OCI-LY7 (cell line): ENCODE data around the gene TMPRSS4. TPM values are rescaled to one million over a fixed set of nuclear protein-coding genes. Genes with fewer than 3 reads are reported as not detected.

Source experiments
- BruUV-seq: library from RNA; stranded (reverse); fragments of 400-500 nt; replicated peaks from 2 replicates; lab custom pipeline; 2021; lab: Mats Ljungman, UMichigan
- CTCF ChIA-PET: fragments of 300-600 bp; sonication (Branson Sonifier 250); formaldehyde crosslinking; loops from one replicate; lab custom pipeline; 2022; ENCODE audit warnings: antibody characterized with exemption; ENCODE audit not compliant: unreplicated experiment; lab: Charles Lee
- POLR2A ChIA-PET: fragments of 300-600 bp; sonication (Branson Sonifier 250); formaldehyde crosslinking; loops from one replicate; lab custom pipeline; 2022; ENCODE audit warnings: antibody characterized with exemption; lab: Charles Lee
- DNase-seq: peaks from one replicate; pipeline ENCODE4 v3.0.0-alpha.2; 2015; ENCODE audit warnings: low spot score
- H2AFZ ChIP-seq: fragments of 200-600 bp; sonication (generic), shearing (Covaris generic); 2 replicates; pipeline ENCODE4 v1.6.1; 2014; ENCODE audit warnings: mild to moderate bottlenecking, antibody characterized with exemption, low read length, moderate library complexity
- H3K27ac ChIP-seq: fragments of 200-600 bp; sonication (generic); 2 replicates; pipeline ENCODE4 v1.5.1; 2014; ENCODE audit warnings: mixed run types, low read depth, mild to moderate bottlenecking, moderate library complexity, low read length, inconsistent platforms; ENCODE audit not compliant: poor library complexity, severe bottlenecking
- H3K36me3 ChIP-seq: fragments of 200-600 bp; sonication (generic); 2 replicates; pipeline ENCODE4 v1.6.1; 2014; ENCODE audit warnings: mild to moderate bottlenecking, antibody characterized with exemption, low read length, moderate library complexity, mixed read lengths; ENCODE audit not compliant: insufficient read depth
- H3K4me1 ChIP-seq: fragments of 200-600 bp; sonication (generic); 2 replicates; pipeline ENCODE4 v1.5.1; 2014; ENCODE audit warnings: mild to moderate bottlenecking, low read length; ENCODE audit not compliant: insufficient read depth, poor library complexity, severe bottlenecking
- H3K4me2 ChIP-seq: fragments of 200-600 bp; sonication (generic); 2 replicates; pipeline ENCODE4 v1.6.1; 2014; ENCODE audit warnings: mild to moderate bottlenecking, low read length
- H3K4me3 ChIP-seq: fragments of 200-600 bp; sonication (generic); 2 replicates; pipeline ENCODE4 v1.5.1; 2014; ENCODE audit warnings: mild to moderate bottlenecking, low read depth, low read length; ENCODE audit not compliant: poor library complexity, severe bottlenecking
- H3K79me2 ChIP-seq: fragments of 200-600 bp; sonication (generic); 2 replicates; pipeline ENCODE4 v1.6.1; 2016; ENCODE audit warnings: low read depth, mild to moderate bottlenecking, low read length, moderate library complexity, mixed read lengths; ENCODE audit not compliant: insufficient read depth
- H3K9me2 ChIP-seq: fragments of 200-600 bp; sonication (generic); 2 replicates; pipeline ENCODE4 v1.6.1; 2016; ENCODE audit warnings: mild to moderate bottlenecking, low read length, mixed read lengths; ENCODE audit not compliant: insufficient read depth
- H3K9me3 ChIP-seq: fragments of 200-600 bp; sonication (generic); 2 replicates; pipeline ENCODE4 v1.6.1; 2014; ENCODE audit warnings: mild to moderate bottlenecking, mixed run types, low read length, mixed read lengths
- H4K20me1 ChIP-seq: fragments of 200-600 bp; sonication (generic); 2 replicates; pipeline ENCODE4 v1.6.1; 2014; ENCODE audit warnings: mild to moderate bottlenecking, antibody characterized with exemption, low read length, moderate library complexity, mixed read lengths; ENCODE audit not compliant: insufficient read depth
- CTCF ChIP-seq: fragments of 200-600 bp; sonication (generic); conservative IDR thresholded peaks from 2 replicates; pipeline ENCODE4 v1.5.1; 2014; ENCODE audit warnings: mild to moderate bottlenecking, antibody characterized with exemption, low read length, moderate library complexity, mixed read lengths
- EZH2phosphoT487 ChIP-seq: fragments of 200-600 bp; sonication (generic); IDR thresholded peaks from 2 replicates; pipeline ENCODE4 v1.6.1; 2018; ENCODE audit warnings: low read depth, borderline replicate concordance, mild to moderate bottlenecking, mixed run types, antibody characterized with exemption, low read length, moderate library complexity, mixed read lengths
- intact Hi-C: fragments of 100-400 bp; cut with micrococcal nuclease; formaldehyde crosslinking; loops from one replicate; pipeline ENCODE4 v1.10.0; 2022; ENCODE audit not compliant: unreplicated experiment
- total RNA-seq, 2 experiments: library from RNA; depleted of rRNA in 1 of 2; stranded (reverse); fragments of >200 nt in 1 of 2; shearing (Covaris generic) in 1 of 2; gene quantifications; 2 replicates each; pipeline ENCODE4 v1.2.3, GENCODE V29; 2014 to 2022

The TMPRSS4 gene
- total RNA-seq, 2 experiments from 2014 or later, result 0.03 TPM; not detected in 1

GRCh38 chr11:118153516-118153915 lies 76.6 kb downstream of the TMPRSS4 start:
- Histone ChIP-seq H3K36me3 (no peaks in the 10 kb centered on the region), H2AFZ (no peak overlapping the region), H3K4me3 (no peak overlapping the region), H3K27ac (no peak overlapping the region), H3K4me1 (no peaks in the 10 kb centered on the region), H3K79me2 (no peaks in the 10 kb centered on the region), H4K20me1 (no peaks in the 10 kb centered on the region), H3K9me3 (no peaks in the 10 kb centered on the region), H3K4me2 (no peak overlapping the region), H3K9me2 (no peaks in the 10 kb centered on the region)
- intact Hi-C loops, result no loop called here
- no TSS peak for BruUV-seq
- TF ChIP-seq CTCF (no peak), EZH2phosphoT487 (no peak)
- no peak for DNase-seq
- ChIA-PET POLR2A (no interaction called here), CTCF (no interaction called here)

GRCh38 chr11:118153976-118154375 lies 77.1 kb downstream of the TMPRSS4 start:
- DNase-seq, result no peak
- H4K20me1 ChIP-seq, result no peaks in the 10 kb centered on the region
- no peak overlapping the region for H3K4me2 ChIP-seq
- H3K9me2 ChIP-seq, result no peaks in the 10 kb centered on the region
- ChIA-PET CTCF (no interaction called here), POLR2A (no interaction called here)
- H3K4me1 ChIP-seq, result no peaks in the 10 kb centered on the region
- H2AFZ ChIP-seq, result no peak overlapping the region
- no peaks in the 10 kb centered on the region for H3K79me2 ChIP-seq
- no peaks in the 10 kb centered on the region for H3K36me3 ChIP-seq
- H3K9me3 ChIP-seq, result no peaks in the 10 kb centered on the region
- TF ChIP-seq EZH2phosphoT487 (no peak), CTCF (no peak)
- intact Hi-C loops, result no loop called here
- BruUV-seq, result no TSS peak
- H3K27ac ChIP-seq, result no peak overlapping the region
- no peak overlapping the region for H3K4me3 ChIP-seq

- DNase-seq, result no peak
- Histone ChIP-seq H3K36me3 (no peaks in the 10 kb centered on the region), H3K4me2 (no peak overlapping the region), H4K20me1 (no peaks in the 10 kb centered on the region), H3K9me3 (no peaks in the 10 kb centered on the region), H3K4me1 (no peaks in the 10 kb centered on the region), H2AFZ (no peak overlapping the region), H3K9me2 (no peaks in the 10 kb centered on the region), H3K79me2 (no peaks in the 10 kb centered on the region), H3K27ac (no peak overlapping the region), H3K4me3 (no peak overlapping the region)
- ChIA-PET POLR2A (no interaction called here), CTCF (no interaction called here)
- BruUV-seq, result no TSS peak
- no peak for TF ChIP-seq CTCF
- TF ChIP-seq EZH2phosphoT487, result no peak
- intact Hi-C loops, result no loop called here
Observed at GRCh38 chr11:118154641-118155040, 77.8 kb downstream of the TMPRSS4 start.
